Fibroblast of villous mesenchyme (primary cell): ENCODE results near the gene ANGPT4. TPM values are rescaled to one million over a fixed set of nuclear protein-coding genes. Genes with fewer than 3 reads are reported as not detected.

Source experiments
- DNase-seq: peaks from one replicate; pipeline ENCODE4 v3.0.0-alpha.2; 2010; ENCODE audit warnings: low read depth
- H3K4me3 ChIP-seq: 2 replicates; pipeline ENCODE4 v1.5.1; 2011; ENCODE audit warnings: low read depth, mild to moderate bottlenecking, low read length
- total RNA-seq: library from RNA; depleted of rRNA; stranded (reverse); fragments of >200 nt; gene quantifications from 2 replicates; pipeline ENCODE4 v1.2.3, GENCODE V29; 2012
- TF ChIP-seq, protein P1 (sequence below): IDR thresholded peaks from 2 replicates; pipeline ENCODE4 v1.5.1; 2012; ENCODE audit warnings: low read depth, mild to moderate bottlenecking, low read length; ENCODE audit not compliant: insufficient read depth

ANGPT4 gene
- total RNA-seq, 1 donor, result not detected

GRCh38 chr20:871436-871835, 44.7 kb downstream of the ANGPT4 start:
- TF ChIP-seq, protein P1, sequence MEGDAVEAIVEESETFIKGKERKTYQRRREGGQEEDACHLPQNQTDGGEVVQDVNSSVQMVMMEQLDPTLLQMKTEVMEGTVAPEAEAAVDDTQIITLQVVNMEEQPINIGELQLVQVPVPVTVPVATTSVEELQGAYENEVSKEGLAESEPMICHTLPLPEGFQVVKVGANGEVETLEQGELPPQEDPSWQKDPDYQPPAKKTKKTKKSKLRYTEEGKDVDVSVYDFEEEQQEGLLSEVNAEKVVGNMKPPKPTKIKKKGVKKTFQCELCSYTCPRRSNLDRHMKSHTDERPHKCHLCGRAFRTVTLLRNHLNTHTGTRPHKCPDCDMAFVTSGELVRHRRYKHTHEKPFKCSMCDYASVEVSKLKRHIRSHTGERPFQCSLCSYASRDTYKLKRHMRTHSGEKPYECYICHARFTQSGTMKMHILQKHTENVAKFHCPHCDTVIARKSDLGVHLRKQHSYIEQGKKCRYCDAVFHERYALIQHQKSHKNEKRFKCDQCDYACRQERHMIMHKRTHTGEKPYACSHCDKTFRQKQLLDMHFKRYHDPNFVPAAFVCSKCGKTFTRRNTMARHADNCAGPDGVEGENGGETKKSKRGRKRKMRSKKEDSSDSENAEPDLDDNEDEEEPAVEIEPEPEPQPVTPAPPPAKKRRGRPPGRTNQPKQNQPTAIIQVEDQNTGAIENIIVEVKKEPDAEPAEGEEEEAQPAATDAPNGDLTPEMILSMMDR, result no peak
- no peak overlapping the region for H3K4me3 ChIP-seq
- no peak for DNase-seq

DNA sequence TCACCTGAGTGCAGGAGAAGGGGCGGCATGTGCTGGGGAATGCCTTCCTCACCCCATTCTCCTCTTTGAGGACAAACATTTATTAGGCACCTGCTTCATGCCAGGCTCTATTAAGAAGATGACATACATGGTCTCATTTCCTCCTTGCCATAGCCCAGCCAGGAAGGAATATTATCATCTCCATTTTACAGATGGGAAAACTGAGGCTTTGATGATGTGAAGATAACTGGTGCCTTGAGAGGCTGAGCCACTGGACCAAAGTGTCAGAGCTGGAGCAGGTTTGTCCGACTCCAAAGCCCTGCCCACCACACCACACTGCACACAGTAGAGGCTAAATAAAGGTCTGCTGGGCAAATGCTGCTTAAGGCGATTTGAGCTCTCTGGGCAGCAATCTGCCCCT, 45.4 kb downstream of the ANGPT4 start:
- H3K4me3 ChIP-seq, result no peak overlapping the region
- no peak for DNase-seq
- TF ChIP-seq, protein P1, result no peak

DNA sequence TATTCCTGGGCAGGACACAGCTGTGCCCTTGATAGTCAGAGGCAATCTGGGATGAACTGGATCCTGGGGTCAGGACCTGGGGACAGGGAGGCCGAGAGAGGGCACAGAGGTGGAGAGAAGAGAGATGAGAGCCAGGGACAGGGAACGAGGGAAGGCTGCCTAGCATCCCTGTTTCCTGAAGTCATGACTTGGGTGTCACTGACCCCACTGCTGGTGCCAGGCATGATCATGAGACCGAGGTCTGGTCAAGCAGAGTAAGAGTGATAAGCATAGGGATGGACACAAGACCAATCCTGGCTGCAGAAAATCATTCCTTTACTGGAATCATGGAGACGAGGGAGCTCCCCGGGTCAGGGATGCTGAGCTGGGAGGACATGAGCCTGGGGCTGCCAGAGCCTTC, 46.5 kb downstream of the ANGPT4 start:
- no peak overlapping the region for H3K4me3 ChIP-seq
- TF ChIP-seq, protein P1, result no peak
- DNase-seq, result no peak

DNA sequence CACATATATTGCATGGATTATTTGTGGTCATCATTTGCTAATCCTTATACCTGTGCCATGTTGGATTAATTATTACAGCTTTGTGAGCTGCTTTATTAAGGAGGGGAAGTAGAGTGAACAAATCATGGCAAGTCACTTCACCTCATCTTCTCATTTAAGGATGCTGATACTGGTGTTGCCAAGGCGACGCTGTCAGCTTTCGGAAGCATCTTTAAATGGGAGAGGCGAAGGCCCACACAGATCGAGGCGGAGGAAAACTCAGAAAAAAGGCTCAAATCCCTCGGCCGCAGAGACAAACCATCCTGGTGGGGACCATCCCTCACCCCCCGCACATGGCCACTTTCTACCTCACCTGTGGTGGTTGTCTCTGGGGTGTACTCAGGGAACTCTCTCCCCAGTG, 47.9 kb downstream of the ANGPT4 start:
- TF ChIP-seq, protein P1, result no peak
- no peak overlapping the region for H3K4me3 ChIP-seq
- no peak for DNase-seq

- DNase-seq, result no peak
- no peak overlapping the region for H3K4me3 ChIP-seq
- TF ChIP-seq, protein P1, result no peak
These were observed 50.7 kb downstream of the ANGPT4 start for GRCh38 chr20:865440-865839.

GRCh38 chr20:860891-861290, 55.2 kb downstream of the ANGPT4 start:
- TF ChIP-seq, protein P1, result no peak
- H3K4me3 ChIP-seq, result no peak overlapping the region
- no peak for DNase-seq

GRCh38 chr20:859751-860231, 56.3 kb downstream of the ANGPT4 start:
- TF ChIP-seq, protein P1, result no peak
- H3K4me3 ChIP-seq, result no peak overlapping the region
- DNase-seq, result no peak
